HepG2 (cell line): ENCODE data around the gene DRC7. TPM values are rescaled to one million over a fixed set of nuclear protein-coding genes. Genes with fewer than 3 reads are reported as not detected.

Experiments
- ATAC-seq: fragments of 200-7000 bp; cut with Tn5 transposase; 3 replicates; pipeline ENCODE4 v1.9.1; 2020; ENCODE audit warnings: mild to moderate bottlenecking, moderate library complexity
- BruUV-seq: library from RNA; stranded (reverse); fragments of 400-500 nt; replicated peaks from 2 replicates; lab custom pipeline; 2021; lab: Mats Ljungman, UMichigan
- CTCF ChIA-PET: fragments of 300-600 bp; formaldehyde crosslinking; extraction: SDS; loops from one replicate; lab custom pipeline; 2021; ENCODE audit warnings: low total read pairs, inconsistent platforms, low intra/inter-chr PET ratio; lab: Yijun Ruan, JAX
- POLR2A ChIA-PET: fragments of 350-600 bp; sonication (Branson Sonifier 250); formaldehyde crosslinking; loops from one replicate; lab custom pipeline; 2020; ENCODE audit warnings: antibody characterized with exemption, inconsistent platforms; lab: Yijun Ruan, JAX
- DNase-seq: peaks from one replicate; pipeline ENCODE4 v3.0.0-alpha.2; 2015; ENCODE audit warnings: low spot score
- FAIRE-seq: peaks from 3 replicates; lab custom pipeline; 2011; peaks lifted over from hg19 to GRCh38; lab: Jason Lieb, UNC
- H2AFZ ChIP-seq: one replicate; pipeline ENCODE4 v1.6.1; 2011; ENCODE audit warnings: low read length, inconsistent platforms
- H3K27ac ChIP-seq: fragments of 300-600 bp; 3 replicates; pipeline ENCODE4 v1.8.0; 2011; ENCODE audit warnings: mixed run types, mild to moderate bottlenecking, mixed read lengths, low read length, inconsistent platforms; ENCODE audit not compliant: insufficient read depth; ENCODE audit errors: extremely low read length
- H3K27me3 ChIP-seq, 2 experiments: fragments of 200-600 bp in 1 of 2; 2 replicates in 1 of 2; 3 replicates in 1 of 2; pipeline versions ENCODE4 v1.6.0 to v1.8.0; 2011; ENCODE audit warnings: low read length in 2 of 2, mild to moderate bottlenecking in 2 of 2, moderate library complexity in 2 of 2, inconsistent platforms in 1 of 2; ENCODE audit not compliant: insufficient read depth in 2 of 2, control insufficient read depth in 1 of 2
- H3K36me3 ChIP-seq, 2 experiments: fragments of 200-600 bp in 1 of 2; replicated peaks in 1 of 2; 2 replicates in 1 of 2; 3 replicates in 1 of 2; pipeline versions ENCODE4 v1.5.1 to v1.8.0; 2011; ENCODE audit warnings: low read length in 2 of 2, inconsistent platforms in 1 of 2; ENCODE audit not compliant: insufficient read depth in 2 of 2, control insufficient read depth in 1 of 2
- H3K4me1 ChIP-seq: 2 replicates; pipeline ENCODE4 v1.5.1; 2012; ENCODE audit warnings: low read length, inconsistent platforms; ENCODE audit not compliant: insufficient read depth
- H3K4me2 ChIP-seq: 2 replicates; pipeline ENCODE4 v1.6.0; 2011; ENCODE audit warnings: low read depth, low read length, inconsistent platforms
- H3K4me3 ChIP-seq, 3 experiments: fragments of 200-600 bp in 1 of 3; sonication (generic), shearing (Covaris generic) in 1 of 3; replicated peaks in 1 of 3; 2 replicates each; pipeline ENCODE4 v1.5.1; 2011 to 2016; ENCODE audit warnings: low read length in 3 of 3, inconsistent platforms in 2 of 3, low read depth in 2 of 3, mild to moderate bottlenecking in 2 of 3, control low read depth in 1 of 3, mixed read lengths in 1 of 3; ENCODE audit not compliant: insufficient read depth in 1 of 3
- H3K79me2 ChIP-seq: one replicate; pipeline ENCODE4 v1.6.1; 2011; ENCODE audit warnings: low read length, inconsistent platforms; ENCODE audit not compliant: insufficient read depth
- H3K9ac ChIP-seq: 2 replicates; pipeline ENCODE4 v1.6.0; 2011; ENCODE audit warnings: mild to moderate bottlenecking, low read depth, low read length, inconsistent platforms; ENCODE audit not compliant: insufficient read depth
- H3K9me3 ChIP-seq: 2 replicates; pipeline ENCODE4 v1.5.1; 2012; ENCODE audit warnings: mild to moderate bottlenecking, low read length
- H4K20me1 ChIP-seq: 2 replicates; pipeline ENCODE4 v1.6.0; 2011; ENCODE audit warnings: inconsistent platforms, mild to moderate bottlenecking, low read length, moderate library complexity; ENCODE audit not compliant: insufficient read depth
- CENPT ChIP-seq: sonication (generic); formaldehyde crosslinking; IDR thresholded peaks from 2 replicates; pipeline ENCODE4 v1.8.0; 2022; ENCODE audit warnings: low read depth, mild to moderate bottlenecking, moderate library complexity, missing genetic modification reagents
- WGBS: methylation state at CpG from one replicate; pipeline ENCODE4 v1.1.6; 2017; ENCODE audit warnings: low lambda C conversion rate; 5-methylcytosine and 5-hydroxymethylcytosine counted together
- in situ Hi-C: cut with HindIII; loops from 2 replicates; pipeline ENCODE4 v1.10.0; 2017; ENCODE audit warnings: low pct_unique_long_range_greater_than_20kb; ENCODE audit not compliant: extremely low pct_ligation_motif_present
- intact Hi-C: fragments of 100-400 bp; cut with micrococcal nuclease; formaldehyde crosslinking; loops from one replicate; pipeline ENCODE4 v1.10.0; 2022; ENCODE audit not compliant: unreplicated experiment
- polyA plus RNA-seq, 8 experiments: library from polyadenylated mRNA; depleted of rRNA in 3 of 8; stranded (reverse) in 7 of 8; unstranded in 1 of 8; fragments of >200 nt; fragmentation: Illumina TruSeq in 4 of 8; extraction: Trizol in 4 of 8; gene quantifications; 2 replicates each; pipeline versions ENCODE4 v1.2.1 to v1.2.3, GENCODE V29; 2011 to 2016; ENCODE audit warnings: low read depth in 4 of 8, missing spikeins in 1 of 8, mixed read lengths in 1 of 8; ENCODE audit not compliant: insufficient read depth in 1 of 8
- total RNA-seq, 5 experiments: library from RNA; depleted of rRNA; stranded (reverse); fragments of >200 nt; fragmentation: Illumina TruSeq; extraction: Trizol; gene quantifications; 2 replicates each; pipeline ENCODE4 v1.2.3, GENCODE V29; 2016; ENCODE audit warnings: low read depth in 1 of 5
- TF ChIP-seq, protein P1 (sequence below): sonication (generic); formaldehyde crosslinking; IDR thresholded peaks from 2 replicates; pipeline ENCODE4 v1.4.0; 2020; ENCODE audit warnings: missing genetic modification reagents
- TF ChIP-seq, protein P2 (sequence below): sonication (generic); formaldehyde crosslinking; IDR thresholded peaks from 2 replicates; pipeline ENCODE4 v1.5.1; 2020; ENCODE audit warnings: mild to moderate bottlenecking, missing genetic modification reagents, moderate library complexity

DRC7 gene
- total and polyA plus RNA-seq, 2 of the 13 experiments (the other 11 are each of a cell fraction or from before 2014, with no cell fraction given), result 2.7 to 3.4 TPM

DNA sequence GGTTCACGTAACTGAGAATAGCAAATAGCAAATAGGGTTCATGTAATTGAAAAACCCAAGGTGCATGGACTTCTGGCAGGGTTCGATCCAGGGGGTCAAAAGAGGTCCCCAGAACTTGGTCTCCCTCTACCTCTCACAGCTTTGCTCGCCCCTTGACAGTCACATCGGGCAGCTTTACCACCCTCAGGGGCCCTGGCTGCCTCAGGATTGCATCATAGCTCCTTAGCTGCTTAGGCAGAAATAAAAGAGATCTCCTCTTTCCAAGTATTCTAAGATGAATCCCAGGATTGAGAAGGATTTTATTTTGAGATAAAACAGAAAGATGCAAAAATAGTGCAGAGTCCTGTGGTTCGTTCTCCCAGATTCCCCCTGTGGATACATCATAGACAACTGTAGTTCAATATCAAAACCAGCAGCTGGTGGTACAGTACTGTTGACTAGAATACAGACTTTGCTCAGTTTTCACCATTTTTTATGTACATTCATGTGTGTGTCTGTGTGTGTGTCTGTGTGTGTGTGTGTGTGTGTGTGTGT is 13.7 kb upstream of the DRC7 start (continued):
- TF ChIP-seq, protein P1, sequence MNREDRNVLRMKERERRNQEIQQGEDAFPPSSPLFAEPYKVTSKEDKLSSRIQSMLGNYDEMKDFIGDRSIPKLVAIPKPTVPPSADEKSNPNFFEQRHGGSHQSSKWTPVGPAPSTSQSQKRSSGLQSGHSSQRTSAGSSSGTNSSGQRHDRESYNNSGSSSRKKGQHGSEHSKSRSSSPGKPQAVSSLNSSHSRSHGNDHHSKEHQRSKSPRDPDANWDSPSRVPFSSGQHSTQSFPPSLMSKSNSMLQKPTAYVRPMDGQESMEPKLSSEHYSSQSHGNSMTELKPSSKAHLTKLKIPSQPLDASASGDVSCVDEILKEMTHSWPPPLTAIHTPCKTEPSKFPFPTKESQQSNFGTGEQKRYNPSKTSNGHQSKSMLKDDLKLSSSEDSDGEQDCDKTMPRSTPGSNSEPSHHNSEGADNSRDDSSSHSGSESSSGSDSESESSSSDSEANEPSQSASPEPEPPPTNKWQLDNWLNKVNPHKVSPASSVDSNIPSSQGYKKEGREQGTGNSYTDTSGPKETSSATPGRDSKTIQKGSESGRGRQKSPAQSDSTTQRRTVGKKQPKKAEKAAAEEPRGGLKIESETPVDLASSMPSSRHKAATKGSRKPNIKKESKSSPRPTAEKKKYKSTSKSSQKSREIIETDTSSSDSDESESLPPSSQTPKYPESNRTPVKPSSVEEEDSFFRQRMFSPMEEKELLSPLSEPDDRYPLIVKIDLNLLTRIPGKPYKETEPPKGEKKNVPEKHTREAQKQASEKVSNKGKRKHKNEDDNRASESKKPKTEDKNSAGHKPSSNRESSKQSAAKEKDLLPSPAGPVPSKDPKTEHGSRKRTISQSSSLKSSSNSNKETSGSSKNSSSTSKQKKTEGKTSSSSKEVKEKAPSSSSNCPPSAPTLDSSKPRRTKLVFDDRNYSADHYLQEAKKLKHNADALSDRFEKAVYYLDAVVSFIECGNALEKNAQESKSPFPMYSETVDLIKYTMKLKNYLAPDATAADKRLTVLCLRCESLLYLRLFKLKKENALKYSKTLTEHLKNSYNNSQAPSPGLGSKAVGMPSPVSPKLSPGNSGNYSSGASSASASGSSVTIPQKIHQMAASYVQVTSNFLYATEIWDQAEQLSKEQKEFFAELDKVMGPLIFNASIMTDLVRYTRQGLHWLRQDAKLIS (CRISPR knock-in tag), result no peak

DNA sequence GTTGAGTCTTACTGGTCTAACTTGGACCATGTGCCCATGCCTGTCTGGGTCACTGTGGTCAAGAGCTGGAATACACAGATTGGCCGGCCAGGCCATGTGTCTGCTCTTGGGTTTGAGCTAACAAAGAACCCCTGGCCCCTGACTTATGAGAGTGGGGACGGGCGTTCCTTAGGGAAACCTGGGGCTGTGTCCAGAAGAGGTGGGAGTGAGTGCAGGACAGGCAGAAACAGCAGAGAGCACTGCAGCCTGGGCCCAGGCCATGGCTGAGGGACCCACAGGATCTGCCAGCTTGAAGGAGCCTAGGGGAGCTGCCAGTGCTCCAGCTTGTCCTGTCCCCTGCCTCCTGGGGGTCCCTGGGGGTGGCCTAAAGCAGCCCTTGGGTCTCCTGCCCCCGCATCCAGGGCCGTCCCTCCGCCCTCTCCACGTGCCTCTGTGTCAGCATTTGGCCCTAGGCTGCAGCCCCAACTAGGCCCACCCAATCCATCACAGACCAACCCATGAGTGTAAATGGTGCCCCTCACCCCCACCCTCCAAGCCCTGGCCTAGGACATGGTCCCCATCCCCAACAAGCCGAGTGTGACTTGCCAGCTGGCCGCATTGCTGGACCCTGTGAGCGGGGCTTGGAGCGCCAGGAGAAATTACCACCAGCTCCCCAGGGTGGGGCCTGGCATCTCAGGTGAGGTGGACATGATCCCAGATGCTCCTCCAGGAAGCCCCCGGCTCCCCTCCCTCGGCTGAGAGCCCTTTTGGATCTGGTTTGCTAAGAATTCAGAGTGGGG is 12.5 kb upstream of the DRC7 start:
- Histone ChIP-seq H3K4me2 (no peak overlapping the region), H3K27me3 (no peaks in the 10 kb centered on the region), H3K27ac (no peak overlapping the region), H3K9ac (no peak overlapping the region), H4K20me1 (no peaks in the 10 kb centered on the region), H3K4me1 (peaks cover 37% of the 10 kb centered on the region), H2AFZ (no peak overlapping the region), H3K4me3 (no peak overlapping the region), H3K79me2 (no peaks in the 10 kb centered on the region), H3K36me3 (no peaks in the 10 kb centered on the region), H3K9me3 (no peaks in the 10 kb centered on the region)
- ChIA-PET POLR2A (interaction anchor here (0.6 to 1.9 kb wide), 3 partner anchors 8 to 22 kb away, joined by 3 to 8 read pairs (median 3); partner anchors contain the start of gene ADGRG3), CTCF (no interaction called here)
- BruUV-seq, result no TSS peak
- 78% methylated on average over 12 of the region's 13 CpGs for WGBS
- TF ChIP-seq CENPT (CRISPR knock-in tag), result no peak
- TF ChIP-seq, protein P2, sequence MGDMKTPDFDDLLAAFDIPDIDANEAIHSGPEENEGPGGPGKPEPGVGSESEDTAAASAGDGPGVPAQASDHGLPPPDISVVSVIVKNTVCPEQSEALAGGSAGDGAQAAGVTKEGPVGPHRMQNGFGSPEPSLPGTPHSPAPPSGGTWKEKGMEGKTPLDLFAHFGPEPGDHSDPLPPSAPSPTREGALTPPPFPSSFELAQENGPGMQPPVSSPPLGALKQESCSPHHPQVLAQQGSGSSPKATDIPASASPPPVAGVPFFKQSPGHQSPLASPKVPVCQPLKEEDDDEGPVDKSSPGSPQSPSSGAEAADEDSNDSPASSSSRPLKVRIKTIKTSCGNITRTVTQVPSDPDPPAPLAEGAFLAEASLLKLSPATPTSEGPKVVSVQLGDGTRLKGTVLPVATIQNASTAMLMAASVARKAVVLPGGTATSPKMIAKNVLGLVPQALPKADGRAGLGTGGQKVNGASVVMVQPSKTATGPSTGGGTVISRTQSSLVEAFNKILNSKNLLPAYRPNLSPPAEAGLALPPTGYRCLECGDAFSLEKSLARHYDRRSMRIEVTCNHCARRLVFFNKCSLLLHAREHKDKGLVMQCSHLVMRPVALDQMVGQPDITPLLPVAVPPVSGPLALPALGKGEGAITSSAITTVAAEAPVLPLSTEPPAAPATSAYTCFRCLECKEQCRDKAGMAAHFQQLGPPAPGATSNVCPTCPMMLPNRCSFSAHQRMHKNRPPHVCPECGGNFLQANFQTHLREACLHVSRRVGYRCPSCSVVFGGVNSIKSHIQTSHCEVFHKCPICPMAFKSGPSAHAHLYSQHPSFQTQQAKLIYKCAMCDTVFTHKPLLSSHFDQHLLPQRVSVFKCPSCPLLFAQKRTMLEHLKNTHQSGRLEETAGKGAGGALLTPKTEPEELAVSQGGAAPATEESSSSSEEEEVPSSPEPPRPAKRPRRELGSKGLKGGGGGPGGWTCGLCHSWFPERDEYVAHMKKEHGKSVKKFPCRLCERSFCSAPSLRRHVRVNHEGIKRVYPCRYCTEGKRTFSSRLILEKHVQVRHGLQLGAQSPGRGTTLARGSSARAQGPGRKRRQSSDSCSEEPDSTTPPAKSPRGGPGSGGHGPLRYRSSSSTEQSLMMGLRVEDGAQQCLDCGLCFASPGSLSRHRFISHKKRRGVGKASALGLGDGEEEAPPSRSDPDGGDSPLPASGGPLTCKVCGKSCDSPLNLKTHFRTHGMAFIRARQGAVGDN (CRISPR knock-in tag), result 0 out of 2 replicates have a peak, but pooled peaks have one; percentile 19
- intact Hi-C loops (no loop called here), in situ Hi-C loops (no loop called here)
- no peak for FAIRE-seq
- no peak for ATAC-seq
- no peak for DNase-seq
